ENCODE data around the gene MGMT. TPM values are rescaled to one million over a fixed set of nuclear protein-coding genes. Genes with fewer than 3 reads are reported as not detected.

The MGMT gene
- polyA plus RNA-seq, 2 donors: 8.6 to 13.0 TPM

DNA sequence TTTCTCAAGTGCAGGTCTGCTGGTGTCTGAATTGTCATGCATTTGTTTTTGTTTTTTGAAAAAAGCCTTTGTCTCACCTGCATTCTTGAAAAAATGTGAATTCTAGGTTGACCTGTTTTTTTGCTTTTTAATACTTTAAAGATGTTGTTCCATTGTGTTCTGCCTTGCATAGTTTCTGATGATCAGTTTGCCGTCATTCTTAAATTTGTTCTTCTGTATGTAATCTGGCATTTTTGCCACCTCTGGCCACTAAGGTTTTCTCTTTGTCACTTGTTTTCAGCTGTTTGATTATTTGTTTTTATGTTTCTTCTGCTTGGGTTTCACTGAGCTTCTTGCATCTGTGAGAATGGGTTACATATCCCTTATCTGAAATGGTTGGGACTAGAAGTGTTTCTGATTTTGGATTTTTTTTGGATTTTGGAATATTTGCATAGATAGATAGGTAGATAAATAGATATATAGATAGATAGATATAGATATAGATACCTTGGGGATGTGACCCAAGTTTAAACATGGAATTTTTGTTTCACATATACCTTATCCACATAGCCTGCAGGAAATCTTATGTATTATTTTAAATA lies 16.5 kb downstream of the MGMT start:
- H3K27ac ChIP-seq (ENCODE audit: low read depth in 2 of 2, low read length in 1 of 2): no peak overlapping the region
- no peaks in the 10 kb centered on the region for H3K27me3 ChIP-seq (ENCODE audit: control insufficient read depth in 1 of 2, insufficient read depth in 2 of 2, low read length in 2 of 2)
- WGBS, 2 donors: 96 to 100% methylated on average over 1 of the region's 1 CpG
- no peaks in the 10 kb centered on the region for H3K36me3 ChIP-seq (ENCODE audit: control insufficient read depth in 2 of 2, insufficient read depth in 2 of 2, low read length in 1 of 2)
- no peak overlapping the region for H3K4me3 ChIP-seq (ENCODE audit: low read depth in 1 of 2, low read length in 2 of 2)
- no peaks in the 10 kb centered on the region for H3K4me1 ChIP-seq (ENCODE audit: control insufficient read depth in 2 of 2, insufficient read depth in 2 of 2, low read length in 1 of 2)
- peaks cover 0 to 7% of the 10 kb centered on the region in 2 donors for H3K9me3 ChIP-seq (ENCODE audit: control insufficient read depth in 2 of 2, insufficient read depth in 1 of 2, low read depth in 1 of 2, low read length in 1 of 2)

DNA sequence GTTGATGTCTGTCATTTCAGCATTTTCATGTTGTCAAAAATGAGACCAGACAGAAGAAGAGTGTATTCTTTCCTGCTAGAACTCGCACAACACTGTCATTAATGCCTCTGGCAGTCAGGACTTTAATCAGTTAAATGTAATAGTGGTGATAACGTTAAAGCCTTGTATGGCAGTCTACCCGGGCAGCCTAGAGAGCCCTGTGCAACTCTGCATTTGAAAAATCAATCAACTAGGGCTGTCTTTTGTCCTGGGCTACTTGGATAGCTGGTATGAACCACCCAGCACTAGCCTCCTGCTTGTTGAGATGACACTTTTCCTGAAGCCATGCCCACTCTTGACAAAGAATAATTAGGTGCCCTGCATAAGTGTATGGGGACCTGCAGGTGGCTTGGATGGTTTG lies 19.8 kb downstream of the MGMT start:
- no peak overlapping the region for H3K4me3 ChIP-seq (ENCODE audit: low read depth in 1 of 2, low read length in 2 of 2)
- no peak overlapping the region for H3K27ac ChIP-seq (ENCODE audit: low read depth in 2 of 2, low read length in 1 of 2)
- H3K36me3 ChIP-seq (ENCODE audit: control insufficient read depth in 2 of 2, insufficient read depth in 2 of 2, low read length in 1 of 2): no peaks in the 10 kb centered on the region
- peaks cover 0 to 5% of the 10 kb centered on the region in 2 donors for H3K9me3 ChIP-seq (ENCODE audit: control insufficient read depth in 2 of 2, insufficient read depth in 1 of 2, low read depth in 1 of 2, low read length in 1 of 2)
- no peaks in the 10 kb centered on the region for H3K4me1 ChIP-seq (ENCODE audit: control insufficient read depth in 2 of 2, insufficient read depth in 2 of 2, low read length in 1 of 2)
- no peaks in the 10 kb centered on the region for H3K27me3 ChIP-seq (ENCODE audit: control insufficient read depth in 1 of 2, insufficient read depth in 2 of 2, low read length in 2 of 2)
- 46 to 50% methylated on average over 3 of the region's 3 CpGs for WGBS, 2 donors

DNA sequence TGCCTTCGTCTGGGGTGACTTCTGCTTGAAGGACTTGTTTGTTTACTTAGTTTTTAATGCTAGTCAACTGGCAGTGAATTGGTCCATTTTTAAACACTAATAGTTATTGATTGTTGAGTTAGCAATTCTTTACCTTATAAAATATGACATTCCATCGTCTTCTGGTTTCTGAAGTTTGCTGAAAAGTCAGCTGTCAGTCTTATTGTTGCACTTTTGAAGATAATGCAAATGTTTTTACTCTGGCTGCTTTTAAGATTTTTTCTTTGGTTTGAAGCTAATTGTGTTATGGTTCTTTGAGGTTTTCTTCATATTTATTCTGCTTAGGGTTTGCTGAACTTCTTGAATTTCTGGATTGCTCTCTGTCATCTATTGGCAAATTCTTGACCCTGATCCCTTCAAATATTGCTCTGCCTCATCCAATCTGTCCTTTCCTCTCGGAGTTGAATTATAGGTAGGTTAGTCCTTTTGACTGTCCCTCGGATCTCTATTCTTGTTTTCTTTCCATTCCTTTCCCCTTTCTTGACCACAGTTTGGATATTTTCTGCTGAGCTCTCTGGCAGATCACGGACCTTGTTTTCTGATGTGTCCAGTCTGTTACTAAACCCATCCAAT lies 24.2 kb downstream of the MGMT start:
- Histone ChIP-seq H3K27ac (ENCODE audit: low read depth in 2 of 2, low read length in 1 of 2) (no peak overlapping the region), H3K4me3 (ENCODE audit: low read depth in 1 of 2, low read length in 2 of 2) (no peak overlapping the region), H3K36me3 (ENCODE audit: control insufficient read depth in 2 of 2, insufficient read depth in 2 of 2, low read length in 1 of 2) (no peaks in the 10 kb centered on the region), H3K4me1 (ENCODE audit: control insufficient read depth in 2 of 2, insufficient read depth in 2 of 2, low read length in 1 of 2) (no peaks in the 10 kb centered on the region), H3K27me3 (ENCODE audit: control insufficient read depth in 1 of 2, insufficient read depth in 2 of 2, low read length in 2 of 2) (no peaks in the 10 kb centered on the region), H3K9me3 (ENCODE audit: control insufficient read depth in 2 of 2, insufficient read depth in 1 of 2, low read depth in 1 of 2, low read length in 1 of 2) (peaks cover 0 to 8% of the 10 kb centered on the region in 2 donors)
- 89% methylated on average over 5 of the region's 5 CpGs for WGBS, 2 donors

DNA sequence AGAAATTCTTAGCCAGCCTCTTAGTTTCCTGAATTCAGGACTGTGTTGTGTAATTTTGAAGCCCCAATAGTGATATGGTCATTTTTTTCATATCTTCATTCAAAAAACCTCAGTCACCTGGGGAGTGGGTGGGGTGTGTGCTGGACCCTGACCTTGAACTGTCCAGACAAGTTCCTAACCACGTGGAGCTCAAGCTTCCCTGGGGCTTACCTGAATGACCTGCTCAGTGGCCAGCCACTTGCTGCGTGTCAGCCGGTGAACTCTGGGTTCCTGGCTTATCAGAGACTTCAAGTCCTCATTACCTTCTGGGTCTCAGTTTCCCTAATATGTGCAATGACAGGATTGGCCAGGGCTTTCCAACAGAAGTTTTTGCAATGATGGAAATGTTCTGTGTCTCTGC lies 27.1 kb downstream of the MGMT start:
- no peak overlapping the region for H3K27ac ChIP-seq (ENCODE audit: low read depth in 2 of 2, low read length in 1 of 2)
- H3K27me3 ChIP-seq (ENCODE audit: control insufficient read depth in 1 of 2, insufficient read depth in 2 of 2, low read length in 2 of 2): no peaks in the 10 kb centered on the region
- H3K36me3 ChIP-seq (ENCODE audit: control insufficient read depth in 2 of 2, insufficient read depth in 2 of 2, low read length in 1 of 2): no peaks in the 10 kb centered on the region
- WGBS, 2 donors: 86 to 90% methylated on average over 3 of the region's 3 CpGs
- H3K4me3 ChIP-seq (ENCODE audit: low read depth in 1 of 2, low read length in 2 of 2): no peak overlapping the region
- peaks cover 0 to 14% of the 10 kb centered on the region in 2 donors for H3K9me3 ChIP-seq (ENCODE audit: control insufficient read depth in 2 of 2, insufficient read depth in 1 of 2, low read depth in 1 of 2, low read length in 1 of 2)
- no peaks in the 10 kb centered on the region for H3K4me1 ChIP-seq (ENCODE audit: control insufficient read depth in 2 of 2, insufficient read depth in 2 of 2, low read length in 1 of 2)

DNA sequence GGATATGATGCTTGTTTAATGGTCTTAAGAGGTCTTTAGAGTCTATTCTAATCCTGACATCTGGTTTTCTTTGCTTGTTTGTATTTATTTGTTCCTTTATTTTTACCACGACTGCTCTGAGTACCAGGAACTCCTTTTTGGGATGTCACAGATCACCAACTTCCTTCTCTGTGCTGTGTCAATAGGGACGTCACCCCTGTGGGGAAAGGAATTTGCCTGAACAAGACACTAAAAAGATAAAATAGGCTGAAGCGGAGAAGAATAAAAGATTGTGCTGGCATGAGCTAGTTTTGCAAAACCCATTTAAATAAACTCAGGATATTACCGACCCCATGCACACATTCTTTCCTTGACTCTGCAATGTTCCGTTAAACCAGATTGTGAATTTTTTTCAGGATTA lies 27.7 kb downstream of the MGMT start:
- no peaks in the 10 kb centered on the region for H3K27me3 ChIP-seq (ENCODE audit: control insufficient read depth in 1 of 2, insufficient read depth in 2 of 2, low read length in 2 of 2)
- WGBS, 2 donors: 74% methylated on average over 5 of the region's 5 CpGs
- no peak overlapping the region for H3K27ac ChIP-seq (ENCODE audit: low read depth in 2 of 2, low read length in 1 of 2)
- H3K36me3 ChIP-seq (ENCODE audit: control insufficient read depth in 2 of 2, insufficient read depth in 2 of 2, low read length in 1 of 2): no peaks in the 10 kb centered on the region
- no peak overlapping the region for H3K4me3 ChIP-seq (ENCODE audit: low read depth in 1 of 2, low read length in 2 of 2)
- H3K9me3 ChIP-seq (ENCODE audit: control insufficient read depth in 2 of 2, insufficient read depth in 1 of 2, low read depth in 1 of 2, low read length in 1 of 2): peaks cover 0 to 14% of the 10 kb centered on the region in 2 donors
- H3K4me1 ChIP-seq (ENCODE audit: control insufficient read depth in 2 of 2, insufficient read depth in 2 of 2, low read length in 1 of 2): no peaks in the 10 kb centered on the region

DNA sequence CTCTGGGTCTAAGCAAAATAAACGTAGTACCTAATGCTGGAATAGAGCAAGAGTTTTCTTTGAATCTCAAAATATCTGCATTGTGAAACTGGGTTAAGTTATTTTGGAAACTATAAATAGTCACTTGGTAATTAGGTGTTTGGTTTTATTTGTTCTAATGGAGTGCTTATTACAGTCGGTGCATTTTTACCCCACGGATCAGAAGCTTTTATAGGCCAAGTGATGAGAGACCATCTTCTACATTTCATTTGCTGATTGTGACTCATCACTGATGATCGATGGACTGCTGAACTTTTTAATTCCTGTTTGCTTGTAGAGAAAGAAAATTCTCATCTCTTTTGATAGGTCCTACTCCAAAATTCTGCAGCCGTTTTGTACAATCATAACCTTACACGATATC lies 28.2 kb downstream of the MGMT start:
- Histone ChIP-seq H3K36me3 (ENCODE audit: control insufficient read depth in 2 of 2, insufficient read depth in 2 of 2, low read length in 1 of 2) (no peaks in the 10 kb centered on the region), H3K9me3 (ENCODE audit: control insufficient read depth in 2 of 2, insufficient read depth in 1 of 2, low read depth in 1 of 2, low read length in 1 of 2) (peaks cover 0 to 14% of the 10 kb centered on the region in 2 donors), H3K4me3 (ENCODE audit: low read depth in 1 of 2, low read length in 2 of 2) (no peak overlapping the region), H3K27me3 (ENCODE audit: control insufficient read depth in 1 of 2, insufficient read depth in 2 of 2, low read length in 2 of 2) (no peaks in the 10 kb centered on the region), H3K27ac (ENCODE audit: low read depth in 2 of 2, low read length in 1 of 2) (no peak overlapping the region), H3K4me1 (ENCODE audit: control insufficient read depth in 2 of 2, insufficient read depth in 2 of 2, low read length in 1 of 2) (no peaks in the 10 kb centered on the region)
- 79 to 81% methylated on average over 6 of the region's 6 CpGs for WGBS, 2 donors

DNA sequence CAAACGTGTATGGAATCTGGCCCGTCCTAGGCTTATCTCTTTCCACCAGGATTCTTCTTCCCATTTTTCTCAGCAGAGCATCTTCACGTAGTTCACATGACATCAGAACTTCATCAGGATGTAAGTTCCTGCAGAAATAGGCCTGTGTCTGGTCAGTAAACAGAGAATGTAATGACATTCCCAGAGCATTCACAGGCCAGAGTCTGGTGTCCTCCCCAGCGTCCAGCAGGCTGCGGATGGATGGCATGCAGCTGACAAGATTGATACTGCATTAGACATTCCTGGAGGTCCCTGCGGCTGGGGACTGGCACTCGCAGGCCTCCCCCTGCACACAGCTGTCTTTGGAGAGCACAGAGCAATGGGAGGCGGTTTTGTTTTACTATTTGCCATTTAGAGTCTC lies 28.7 kb downstream of the MGMT start:
- H3K9me3 ChIP-seq (ENCODE audit: control insufficient read depth in 2 of 2, insufficient read depth in 1 of 2, low read depth in 1 of 2, low read length in 1 of 2): peaks cover 0 to 14% of the 10 kb centered on the region in 2 donors

DNA sequence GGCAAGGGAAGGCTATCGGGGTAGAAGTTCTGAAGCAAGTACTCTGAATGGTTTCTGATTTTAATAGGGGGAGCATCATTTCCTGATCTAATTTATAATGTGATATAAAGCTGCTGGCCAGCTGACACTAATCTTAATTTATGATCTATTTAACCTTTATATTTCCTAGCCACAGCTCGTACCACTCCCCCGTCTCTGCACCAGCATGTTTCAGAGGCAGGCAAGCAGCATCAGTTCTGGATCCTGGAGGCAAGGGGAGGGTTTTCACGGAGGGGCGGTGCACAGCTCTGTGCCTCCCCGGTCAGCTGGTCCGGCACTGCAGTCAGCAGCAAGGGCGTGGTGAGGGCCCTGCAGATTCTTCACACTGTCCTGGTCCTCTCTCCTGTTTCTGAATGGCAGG lies 30.0 kb downstream of the MGMT start:
- Histone ChIP-seq H3K36me3 (ENCODE audit: control insufficient read depth in 2 of 2, insufficient read depth in 2 of 2, low read length in 1 of 2) (no peaks in the 10 kb centered on the region), H3K4me1 (ENCODE audit: control insufficient read depth in 2 of 2, insufficient read depth in 2 of 2, low read length in 1 of 2) (no peaks in the 10 kb centered on the region), H3K9me3 (ENCODE audit: control insufficient read depth in 2 of 2, insufficient read depth in 1 of 2, low read depth in 1 of 2, low read length in 1 of 2) (peaks cover 0 to 14% of the 10 kb centered on the region in 2 donors), H3K27ac (ENCODE audit: low read depth in 2 of 2, low read length in 1 of 2) (no peak overlapping the region), H3K4me3 (ENCODE audit: low read depth in 1 of 2, low read length in 2 of 2) (no peak overlapping the region), H3K27me3 (ENCODE audit: control insufficient read depth in 1 of 2, insufficient read depth in 2 of 2, low read length in 2 of 2) (no peaks in the 10 kb centered on the region)
- WGBS, 2 donors: 89 to 90% methylated on average over 8 of the region's 8 CpGs

More for the DNA sequence above, 28.7 kb downstream of the MGMT start:
- no peak overlapping the region for H3K4me3 ChIP-seq (ENCODE audit: low read depth in 1 of 2, low read length in 2 of 2)
- no peaks in the 10 kb centered on the region for H3K36me3 ChIP-seq (ENCODE audit: control insufficient read depth in 2 of 2, insufficient read depth in 2 of 2, low read length in 1 of 2)
- WGBS, 2 donors: 75 to 77% methylated on average over 8 of the region's 8 CpGs
- no peak overlapping the region for H3K27ac ChIP-seq (ENCODE audit: low read depth in 2 of 2, low read length in 1 of 2)
- H3K4me1 ChIP-seq (ENCODE audit: control insufficient read depth in 2 of 2, insufficient read depth in 2 of 2, low read length in 1 of 2): no peaks in the 10 kb centered on the region
- no peaks in the 10 kb centered on the region for H3K27me3 ChIP-seq (ENCODE audit: control insufficient read depth in 1 of 2, insufficient read depth in 2 of 2, low read length in 2 of 2)

DNA sequence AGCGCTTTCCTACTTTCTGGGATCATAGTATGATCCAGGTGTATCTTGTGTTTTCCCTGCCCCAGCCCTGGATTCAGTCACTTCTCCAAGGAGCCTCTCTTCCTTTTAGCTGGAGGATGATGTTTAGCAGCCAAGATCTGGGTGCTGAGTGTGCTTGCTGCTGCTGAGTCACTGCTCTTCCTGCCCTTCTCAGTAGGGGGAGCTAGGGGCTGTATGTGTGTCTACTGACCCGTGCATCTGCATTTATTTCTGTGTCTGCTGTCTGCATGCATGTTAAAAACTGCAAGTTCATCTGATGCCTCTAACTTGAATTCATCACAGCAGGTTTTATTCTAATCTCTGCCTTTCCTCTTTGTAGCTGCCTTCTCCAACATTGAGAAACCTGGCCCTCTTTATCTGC lies 31.6 kb downstream of the MGMT start:
- H3K27me3 ChIP-seq (ENCODE audit: control insufficient read depth in 1 of 2, insufficient read depth in 2 of 2, low read length in 2 of 2): no peaks in the 10 kb centered on the region
- 92 to 96% methylated on average over 2 of the region's 2 CpGs for WGBS, 2 donors
- no peaks in the 10 kb centered on the region for H3K4me1 ChIP-seq (ENCODE audit: control insufficient read depth in 2 of 2, insufficient read depth in 2 of 2, low read length in 1 of 2)

More for the DNA sequence above, 31.6 kb downstream of the MGMT start:
- Histone ChIP-seq H3K4me3 (ENCODE audit: low read depth in 1 of 2, low read length in 2 of 2) (no peak overlapping the region), H3K27ac (ENCODE audit: low read depth in 2 of 2, low read length in 1 of 2) (no peak overlapping the region), H3K9me3 (ENCODE audit: control insufficient read depth in 2 of 2, insufficient read depth in 1 of 2, low read depth in 1 of 2, low read length in 1 of 2) (peaks cover 0 to 9% of the 10 kb centered on the region in 2 donors), H3K36me3 (ENCODE audit: control insufficient read depth in 2 of 2, insufficient read depth in 2 of 2, low read length in 1 of 2) (no peaks in the 10 kb centered on the region)

Data from esophagus (tissue), 2 donors.